GM23248 (cell line): ENCODE results near the gene PDYN.

ENCODE experiments used
- EZH2 ChIP-seq: fragments of 200-600 bp; sonication (generic); IDR thresholded peaks from 2 replicates; pipeline ENCODE4 v1.6.1; 2018; ENCODE audit warnings: antibody characterized with exemption, mild to moderate bottlenecking; ENCODE audit not compliant: insufficient read depth, poor library complexity, severe bottlenecking
- EZH2phosphoT487 ChIP-seq: fragments of 200-600 bp; sonication (generic); IDR thresholded peaks from 2 replicates; pipeline ENCODE4 v1.6.1; 2018; ENCODE audit warnings: antibody characterized with exemption, moderate library complexity, mild to moderate bottlenecking, low read depth; ENCODE audit not compliant: insufficient read depth

GRCh38 chr20:1928782-1929181 lies 65.1 kb downstream of the PDYN start:
- no peak for TF ChIP-seq EZH2
- TF ChIP-seq EZH2phosphoT487: no peak
